ENCODE results near the gene WDR83.
"Not testable (repeated sequence)": the region's sequence is repeated elsewhere in the genome, so short reads cannot be mapped to it uniquely, and the experiment has no call there.

Gene WDR83

GRCh38 chr19:12652219-12652618 lies 14.4 kb upstream of the WDR83 start:
- in situ Hi-C loops (cut with HindIII; ENCODE audit: low sequenced_read_pairs): no loop called here

DNA sequence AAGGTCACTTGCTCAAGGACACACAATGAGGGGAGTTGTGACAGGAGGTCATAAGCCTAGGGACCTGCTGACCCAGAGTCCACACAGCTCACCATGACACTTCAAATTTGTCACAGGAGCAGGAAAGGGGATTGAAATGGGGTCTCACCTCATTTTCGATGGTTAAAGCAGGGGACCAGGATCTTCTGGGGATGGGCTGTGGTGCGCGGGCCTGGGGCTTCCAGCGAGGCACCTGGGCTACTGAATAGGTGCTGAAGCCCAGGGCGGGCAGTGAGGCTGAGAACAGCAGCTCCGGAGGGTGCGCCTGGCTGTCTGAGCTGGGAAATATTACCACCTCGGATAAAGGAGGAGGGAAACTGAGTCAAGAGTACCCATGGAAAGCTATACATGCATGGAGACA lies 11.1 kb upstream of the WDR83 start:
- in situ Hi-C loops (cut with HindIII; ENCODE audit: low sequenced_read_pairs): no loop called here

- in situ Hi-C loops (cut with HindIII; ENCODE audit: low sequenced_read_pairs): no loop called here
Measured at GRCh38 chr19:12656899-12657571, 9.6 kb upstream of the WDR83 start.

- in situ Hi-C loops (cut with HindIII; ENCODE audit: low sequenced_read_pairs): no loop called here
Measured at GRCh38 chr19:12657966-12658365, 8.6 kb upstream of the WDR83 start.

DNA sequence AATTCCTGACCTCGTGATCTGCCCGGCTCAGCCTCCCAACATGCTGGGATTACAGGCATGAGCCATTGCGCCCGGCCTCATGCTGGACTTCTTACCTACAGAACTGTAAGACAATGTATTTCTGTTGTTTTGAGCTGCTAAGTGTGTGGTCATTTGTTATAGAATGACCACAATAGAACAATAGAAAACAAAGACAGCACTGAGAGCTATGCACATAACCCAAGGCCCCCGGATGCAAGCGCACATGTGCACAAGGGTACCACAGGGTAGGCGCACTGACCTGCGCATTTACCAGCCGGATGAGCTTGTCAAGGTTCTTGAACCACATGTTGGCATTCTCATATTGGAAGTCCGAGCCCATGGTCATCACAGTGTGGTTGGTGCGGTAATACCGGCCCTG lies 5.6 kb upstream of the WDR83 start:
- in situ Hi-C loops (cut with HindIII; ENCODE audit: low sequenced_read_pairs): no loop called here

DNA sequence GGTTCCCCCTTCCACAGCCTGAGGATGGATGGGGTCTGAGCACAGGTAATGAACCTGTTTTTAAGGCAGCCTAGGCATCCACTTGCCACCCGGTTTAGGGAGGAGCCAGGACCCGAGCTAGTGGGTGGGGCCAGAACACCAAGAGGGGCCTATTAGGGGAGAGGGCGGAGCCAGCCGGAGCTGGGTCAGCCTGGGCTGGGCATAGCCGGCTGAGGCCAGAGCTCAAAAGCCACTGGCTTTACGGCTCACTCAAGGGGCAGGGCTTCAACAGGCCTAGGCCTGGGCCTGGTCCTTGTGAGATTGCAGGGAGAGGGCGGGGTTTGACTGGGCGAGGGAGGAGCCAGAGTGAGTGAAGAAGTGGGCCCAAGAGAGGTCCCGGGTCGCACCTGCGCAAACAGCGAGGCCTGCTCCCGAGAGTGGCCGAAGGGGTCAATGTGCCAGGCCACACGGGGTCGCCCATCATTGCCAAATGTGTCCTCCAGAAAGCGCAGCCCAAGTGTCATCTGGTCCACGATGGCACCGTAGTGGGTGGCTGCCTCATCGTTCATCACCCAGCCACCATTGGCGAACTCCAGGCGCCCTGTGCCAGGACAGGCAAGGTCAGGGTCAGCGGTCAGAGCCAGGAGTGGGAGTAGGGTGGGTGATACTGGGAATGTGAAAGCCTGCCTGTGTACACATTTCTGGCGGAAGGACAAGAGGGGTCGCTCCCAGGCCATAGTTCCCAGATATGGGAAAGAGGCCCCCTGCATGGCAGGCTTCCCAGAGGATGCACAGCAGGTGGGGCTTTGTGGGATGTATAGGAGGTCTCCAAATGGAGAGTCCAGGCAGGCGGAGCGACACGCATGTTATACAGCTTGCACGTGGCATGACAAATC lies 2.0 kb upstream of the WDR83 start:
- in situ Hi-C loops (cut with HindIII; ENCODE audit: low sequenced_read_pairs): no loop called here

- in situ Hi-C loops (cut with HindIII; ENCODE audit: low sequenced_read_pairs): no loop called here
Measured at GRCh38 chr19:12665281-12665573, 1.4 kb upstream of the WDR83 start.

GRCh38 chr19:12665671-12666264 lies 839 bp upstream of the WDR83 start:
- in situ Hi-C loops (cut with HindIII; ENCODE audit: low sequenced_read_pairs): no loop called here

DNA sequence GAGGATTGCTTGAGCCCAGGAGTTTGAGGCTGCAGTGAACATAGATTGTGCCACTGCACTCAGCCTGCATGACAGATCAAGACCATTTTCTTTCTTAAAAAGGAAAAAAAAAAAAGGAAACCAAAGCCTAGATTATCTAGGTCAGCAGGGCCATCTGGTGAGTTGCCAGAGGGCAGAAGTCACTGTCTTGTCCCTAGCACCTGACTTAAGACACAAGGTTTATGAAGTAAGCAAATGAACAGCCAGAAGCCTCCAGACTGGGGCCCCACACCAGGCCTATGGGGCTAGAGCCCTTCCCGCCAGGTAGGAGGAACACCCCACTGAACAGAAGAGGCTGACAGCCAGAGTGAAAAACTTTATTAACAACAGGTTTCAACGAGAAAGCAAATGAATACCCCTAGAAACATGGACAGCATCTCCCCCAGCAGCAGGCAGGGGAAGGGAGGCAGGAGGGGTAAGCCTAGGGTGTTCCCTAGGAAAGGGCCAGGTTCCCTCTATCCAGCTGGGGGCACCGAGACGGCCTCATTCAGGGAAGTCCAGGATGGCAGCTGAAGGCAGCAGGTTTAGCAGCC lies 1.2 kb downstream of the WDR83 start:
- in situ Hi-C loops (cut with HindIII; ENCODE audit: low sequenced_read_pairs): no loop called here

GRCh38 chr19:12668346-12668745 lies 1.7 kb downstream of the WDR83 start:
- in situ Hi-C loops (cut with HindIII; ENCODE audit: low sequenced_read_pairs): no loop called here

DNA sequence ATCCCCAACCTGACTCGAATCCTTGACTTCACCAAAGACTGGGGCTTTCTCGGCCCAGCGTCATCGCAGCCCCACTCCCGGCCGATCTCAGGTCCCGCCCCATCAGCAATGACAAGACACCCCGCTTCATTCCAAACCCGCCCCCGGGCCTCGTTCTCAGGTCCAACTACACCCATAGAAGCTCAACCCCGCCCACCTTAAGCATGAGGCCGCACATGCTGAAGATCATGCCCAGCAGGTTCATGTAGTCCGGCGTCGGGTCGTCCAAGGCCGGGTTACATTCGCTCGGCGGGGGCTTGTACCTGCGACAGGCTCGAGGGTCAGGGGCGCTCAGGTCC lies 2.3 kb downstream of the WDR83 start:
- in situ Hi-C loops (cut with HindIII; ENCODE audit: low sequenced_read_pairs): no loop called here

DNA sequence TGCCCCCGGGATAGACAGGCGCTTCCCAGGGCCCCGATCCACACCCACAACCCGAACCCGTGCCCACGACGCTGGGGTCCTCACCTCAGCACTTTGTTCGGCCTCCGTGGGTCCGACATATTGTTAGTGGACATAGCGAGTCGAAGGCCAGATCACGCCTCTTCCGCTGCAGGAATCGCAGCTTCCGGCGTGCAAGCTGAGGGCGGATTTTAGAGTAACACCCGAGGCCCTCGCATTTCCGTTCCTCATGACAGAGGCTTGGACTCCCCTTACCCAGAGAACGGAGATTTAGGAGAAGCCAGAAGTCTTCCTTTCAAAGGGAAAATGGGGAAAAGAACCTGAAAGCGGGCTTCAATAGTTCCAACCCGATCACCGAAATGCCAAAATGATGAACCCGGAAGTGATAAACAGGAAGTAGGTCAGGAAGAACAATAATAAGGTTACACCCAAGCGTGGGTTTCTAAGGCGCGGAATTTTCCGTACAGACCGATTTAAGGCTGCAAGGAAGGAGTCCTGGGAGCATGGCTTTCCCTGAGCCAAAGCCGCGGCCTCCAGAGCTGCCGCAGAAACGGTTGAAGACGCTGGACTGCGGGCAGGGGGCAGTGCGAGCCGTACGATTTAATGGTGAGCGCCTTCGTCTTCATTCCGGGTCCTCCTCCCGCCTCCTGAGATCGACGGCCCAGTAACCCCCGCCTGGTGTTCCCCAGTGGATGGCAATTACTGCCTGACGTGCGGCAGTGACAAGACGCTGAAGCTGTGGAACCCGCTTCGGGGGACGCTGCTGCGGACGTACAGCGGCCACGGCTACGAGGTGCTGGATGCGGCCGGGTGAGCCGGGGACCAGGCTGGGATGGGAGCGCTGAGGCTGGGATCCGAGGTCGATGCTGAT lies 2.9 kb downstream of the WDR83 start:
- in situ Hi-C loops (cut with HindIII; ENCODE audit: low sequenced_read_pairs): no loop called here

GRCh38 chr19:12670159-12670928 lies 3.7 kb downstream of the WDR83 start:
- in situ Hi-C loops (cut with HindIII; ENCODE audit: low sequenced_read_pairs): no loop called here

DNA sequence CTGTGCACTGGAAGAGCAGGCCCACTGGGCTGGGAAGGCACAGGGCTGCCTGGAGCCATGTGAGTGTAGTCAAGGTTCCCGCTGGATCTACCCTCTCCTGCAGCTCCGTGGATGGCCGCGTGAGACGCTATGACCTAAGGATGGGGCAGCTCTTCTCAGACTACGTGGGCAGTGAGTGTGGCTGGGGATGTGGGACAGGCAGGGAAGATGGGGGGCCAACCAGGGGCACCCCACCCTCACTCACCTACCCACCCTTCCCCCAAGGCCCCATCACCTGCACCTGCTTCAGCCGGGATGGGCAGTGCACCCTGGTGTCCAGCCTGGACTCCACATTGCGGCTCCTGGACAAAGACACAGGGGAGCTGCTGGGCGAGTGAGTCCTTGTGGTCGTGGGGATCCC lies 6.1 kb downstream of the WDR83 start:
- in situ Hi-C loops (cut with HindIII; ENCODE audit: low sequenced_read_pairs): no loop called here

DNA sequence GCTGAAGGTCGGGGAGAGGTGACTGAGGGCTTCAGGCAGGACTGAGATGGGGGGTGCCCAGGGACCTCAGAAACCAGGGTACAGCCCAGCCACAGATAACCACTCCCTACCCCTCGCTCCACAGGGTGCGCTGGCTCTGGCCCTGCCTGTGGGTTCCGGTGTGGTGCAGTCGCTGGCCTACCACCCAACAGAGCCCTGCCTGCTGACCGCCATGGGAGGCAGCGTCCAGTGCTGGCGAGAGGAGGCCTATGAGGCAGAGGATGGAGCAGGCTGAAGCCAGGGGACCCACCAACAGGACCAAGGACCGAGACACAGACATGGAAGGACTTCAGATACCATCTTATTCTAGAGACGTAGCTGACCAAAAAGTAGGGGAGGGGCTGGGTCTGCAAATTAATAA lies 8.8 kb downstream of the WDR83 start:
- in situ Hi-C loops (cut with HindIII; ENCODE audit: low sequenced_read_pairs): no loop called here

- in situ Hi-C loops (cut with HindIII; ENCODE audit: low sequenced_read_pairs): no loop called here
Measured at GRCh38 chr19:12675940-12676339, 9.3 kb downstream of the WDR83 start.

DNA sequence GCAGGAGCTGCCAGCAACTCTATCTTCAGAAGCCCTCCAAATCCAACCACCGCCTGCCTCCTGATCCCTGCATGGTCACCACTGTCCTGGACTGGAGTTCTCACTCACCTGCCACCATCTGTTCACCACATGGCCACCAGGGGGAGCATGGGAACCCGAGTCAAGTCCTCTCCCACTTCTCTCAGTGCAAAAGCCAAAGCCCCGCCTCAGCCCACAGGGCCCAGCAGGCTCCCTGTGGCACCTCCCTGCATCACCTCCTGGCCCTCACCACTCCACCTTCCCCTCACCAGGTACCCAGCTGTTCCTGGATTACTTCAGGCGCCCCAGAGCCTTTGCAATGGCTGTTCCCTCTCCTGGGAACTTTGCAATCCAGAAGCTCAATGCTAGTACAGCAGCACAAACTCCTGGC lies 9.8 kb downstream of the WDR83 start:
- in situ Hi-C loops (cut with HindIII; ENCODE audit: low sequenced_read_pairs): no loop called here

- in situ Hi-C loops (cut with HindIII; ENCODE audit: low sequenced_read_pairs): no loop called here
Measured at GRCh38 chr19:12676928-12677327, 10.3 kb downstream of the WDR83 start.

DNA sequence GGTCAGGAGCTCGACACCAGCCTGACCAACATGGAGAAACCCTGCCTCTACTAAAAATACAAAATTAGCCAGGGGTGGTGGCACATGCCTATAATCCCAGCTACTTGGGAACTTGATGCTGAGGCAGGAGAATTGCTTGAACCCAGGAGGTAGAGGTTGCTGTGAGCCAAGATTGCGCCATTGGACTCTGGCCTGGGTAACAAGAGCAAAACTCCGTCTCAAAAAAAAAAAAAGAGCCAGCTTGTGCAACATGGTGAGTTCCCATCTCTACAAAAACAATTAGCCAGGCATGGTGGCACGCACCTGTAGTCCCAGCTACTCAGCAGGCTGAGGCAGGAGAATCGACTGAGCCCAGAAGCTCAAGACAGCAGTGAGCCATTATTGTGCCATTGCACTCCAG lies 11.4 kb downstream of the WDR83 start:
- in situ Hi-C loops (cut with HindIII; ENCODE audit: low sequenced_read_pairs): not testable (repeated sequence)

GRCh38 chr19:12680034-12680433 lies 13.4 kb downstream of the WDR83 start:
- in situ Hi-C loops (cut with HindIII; ENCODE audit: low sequenced_read_pairs): no loop called here

Data from DLD1 (cell line).